ENCODE data around the gene SLC2A10. TPM values are rescaled to one million over a fixed set of nuclear protein-coding genes. Genes with fewer than 3 reads are reported as not detected.

SLC2A10 gene
- total RNA-seq, 1 experiment from 2014 or later = 9.6 TPM

- BruUV-seq (replicated peaks) = no TSS peak
- Histone ChIP-seq H3K4me3 (ENCODE audit: low read length) (no peak overlapping the region), H3K79me2 (ENCODE audit: low read length) (no peaks in the 10 kb centered on the region), H3K36me3 (ENCODE audit: low read depth, low read length) (no peaks in the 10 kb centered on the region), H3F3A (ENCODE audit: low read length, unreplicated experiment) (no peaks in the 10 kb centered on the region), H3K27ac (ENCODE audit: low read length) (no peak overlapping the region), H3K9me3 (ENCODE audit: low read length) (no peaks in the 10 kb centered on the region), H4K20me1 (ENCODE audit: low read length) (no peaks in the 10 kb centered on the region), H3K4me2 (ENCODE audit: low read length) (no peak overlapping the region), H3K4me1 (ENCODE audit: insufficient read depth, low read length) (peaks cover 16% of the 10 kb centered on the region), H3K27me3 (ENCODE audit: low read length) (no peaks in the 10 kb centered on the region), H2AFZ (ENCODE audit: low read length) (no peak overlapping the region), H3K9ac (ENCODE audit: low read length) (no peak overlapping the region), H3K9me2 (replicated peaks; ENCODE audit: low read length) (no peaks in the 10 kb centered on the region)
- DNase-seq = no peak
- intact Hi-C loops (cut with micrococcal nuclease) = no loop called here
- no peak for ATAC-seq
- CTCF ChIA-PET = interaction anchor here (0.7 kb wide), 1 partner anchor 449 kb away, joined by 3 read pairs; no protein-coding TSS in a partner anchor
- TF ChIP-seq EZH2 (IDR thresholded peaks at IDR 0.05; ENCODE audit: low read length, unreplicated experiment) (no peak), EZH2phosphoT487 (IDR thresholded peaks at IDR 0.05; ENCODE audit: borderline replicate concordance, low read length) (no peak), CTCF (conservative IDR thresholded peaks at IDR 0.05; ENCODE audit: low read depth, low read length) (no peak)
- POLR2A ChIA-PET (ENCODE audit: unreplicated experiment) = no interaction called here
Observed at GRCh38 chr20:46717818-46718541, 8.5 kb downstream of the SLC2A10 start.

- Histone ChIP-seq H4K20me1 (ENCODE audit: low read length) (no peaks in the 10 kb centered on the region), H3K4me3 (ENCODE audit: low read length) (no peak overlapping the region), H3K9me3 (ENCODE audit: low read length) (no peaks in the 10 kb centered on the region), H3K36me3 (ENCODE audit: low read depth, low read length) (no peaks in the 10 kb centered on the region), H3K9me2 (replicated peaks; ENCODE audit: low read length) (no peaks in the 10 kb centered on the region), H2AFZ (ENCODE audit: low read length) (no peak overlapping the region), H3K27me3 (ENCODE audit: low read length) (no peaks in the 10 kb centered on the region), H3K4me2 (ENCODE audit: low read length) (no peak overlapping the region), H3F3A (ENCODE audit: low read length, unreplicated experiment) (no peaks in the 10 kb centered on the region), H3K27ac (ENCODE audit: low read length) (no peak overlapping the region), H3K79me2 (ENCODE audit: low read length) (no peaks in the 10 kb centered on the region), H3K4me1 (ENCODE audit: insufficient read depth, low read length) (peaks cover 9% of the 10 kb centered on the region), H3K9ac (ENCODE audit: low read length) (no peak overlapping the region)
- no TSS peak for BruUV-seq (replicated peaks)
- CTCF ChIA-PET = no interaction called here
- POLR2A ChIA-PET (ENCODE audit: unreplicated experiment) = no interaction called here
- intact Hi-C loops (cut with micrococcal nuclease) = no loop called here
- no peak for DNase-seq
- ATAC-seq = no peak
- no peak for TF ChIP-seq EZH2 (IDR thresholded peaks at IDR 0.05; ENCODE audit: low read length, unreplicated experiment)
- no peak for TF ChIP-seq CTCF (conservative IDR thresholded peaks at IDR 0.05; ENCODE audit: low read depth, low read length)
- no peak for TF ChIP-seq EZH2phosphoT487 (IDR thresholded peaks at IDR 0.05; ENCODE audit: borderline replicate concordance, low read length)
Observed at GRCh38 chr20:46720019-46720418, 10.6 kb downstream of the SLC2A10 start.

DNA sequence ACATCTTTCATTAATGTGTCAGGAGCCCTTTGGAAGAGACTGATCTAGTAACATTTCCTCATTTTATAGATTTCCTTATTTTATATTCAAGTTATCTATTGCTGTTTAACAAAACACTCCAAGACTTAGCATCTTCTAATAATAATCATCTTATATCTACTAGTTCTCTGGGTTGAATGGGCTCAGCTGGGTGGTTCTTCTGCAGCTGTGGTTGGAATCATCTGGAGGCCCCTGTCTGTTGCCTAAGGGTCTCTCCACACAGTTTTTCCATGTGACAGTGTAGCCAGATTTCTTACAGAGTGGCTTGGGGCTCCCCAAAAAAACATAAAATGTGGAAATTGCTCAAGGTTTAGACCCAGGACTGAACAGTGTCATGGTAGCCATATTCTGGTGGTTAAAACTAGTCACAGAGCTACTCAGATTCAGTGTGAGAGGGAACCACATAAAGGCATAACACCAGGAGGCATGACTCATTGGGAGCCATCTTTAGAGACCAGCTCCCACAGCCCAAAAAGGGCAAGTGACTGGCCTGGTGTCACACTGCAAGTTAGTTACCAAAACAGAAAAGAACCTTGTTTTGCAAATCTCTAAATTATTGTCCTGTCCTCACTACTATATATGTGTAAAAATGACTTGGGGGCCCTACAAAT lies 11.5 kb downstream of the SLC2A10 start:
- intact Hi-C loops (cut with micrococcal nuclease) = no loop called here
- POLR2A ChIA-PET (ENCODE audit: unreplicated experiment) = no interaction called here
- DNase-seq = no peak
- H2AFZ ChIP-seq (ENCODE audit: low read length) = no peak overlapping the region
- no peaks in the 10 kb centered on the region for H3K9me2 ChIP-seq (replicated peaks; ENCODE audit: low read length)
- TF ChIP-seq EZH2 (IDR thresholded peaks at IDR 0.05; ENCODE audit: low read length, unreplicated experiment) (no peak), EZH2phosphoT487 (IDR thresholded peaks at IDR 0.05; ENCODE audit: borderline replicate concordance, low read length) (no peak), CTCF (conservative IDR thresholded peaks at IDR 0.05; ENCODE audit: low read depth, low read length) (no peak)
- no peak overlapping the region for H3K4me3 ChIP-seq (ENCODE audit: low read length)
- CTCF ChIA-PET = no interaction called here
- no peak overlapping the region for H3K4me2 ChIP-seq (ENCODE audit: low read length)
- no peaks in the 10 kb centered on the region for H3K79me2 ChIP-seq (ENCODE audit: low read length)
- H3K4me1 ChIP-seq (ENCODE audit: insufficient read depth, low read length) = peaks cover under 1% of the 10 kb centered on the region; the same call in 1 of the 2 replicates
- no peak overlapping the region for H3K9ac ChIP-seq (ENCODE audit: low read length)
- BruUV-seq (replicated peaks) = no TSS peak
- no peaks in the 10 kb centered on the region for H3K36me3 ChIP-seq (ENCODE audit: low read depth, low read length)
- no peaks in the 10 kb centered on the region for H4K20me1 ChIP-seq (ENCODE audit: low read length)
- H3K27ac ChIP-seq (ENCODE audit: low read length) = no peak overlapping the region
- H3F3A ChIP-seq (ENCODE audit: low read length, unreplicated experiment) = no peaks in the 10 kb centered on the region
- H3K9me3 ChIP-seq (ENCODE audit: low read length) = no peaks in the 10 kb centered on the region
- no peaks in the 10 kb centered on the region for H3K27me3 ChIP-seq (ENCODE audit: low read length)
- no peak for ATAC-seq
